Neural progenitor cell (in vitro differentiated cells): Measurements from ENCODE around the gene CNGA2. TPM values are rescaled to one million over a fixed set of nuclear protein-coding genes. Genes with fewer than 3 reads are reported as not detected.

Source experiments
- DNase-seq: peaks from one replicate; pipeline ENCODE4 v3.0.0-alpha.2; 2016; ENCODE audit warnings: low spot score
- H2AFZ ChIP-seq: fragments of 200-600 bp; sonication (generic); replicated peaks from 2 replicates; pipeline ENCODE4 v1.6.1; 2016; ENCODE audit warnings: antibody characterized with exemption
- H3F3A ChIP-seq: fragments of 200-600 bp; sonication (generic); 2 replicates; pipeline ENCODE4 v1.6.1; 2016; ENCODE audit warnings: antibody characterized with exemption, low read depth
- H3K27ac ChIP-seq: fragments of 200-600 bp; sonication (generic); 2 replicates; pipeline ENCODE4 v1.5.1; 2016; ENCODE audit warnings: mild to moderate bottlenecking
- H3K27me3 ChIP-seq: fragments of 200-600 bp; sonication (generic); 2 replicates; pipeline ENCODE4 v1.6.1; 2016; ENCODE audit warnings: mild to moderate bottlenecking, moderate library complexity
- H3K36me3 ChIP-seq: fragments of 200-600 bp; sonication (generic); 2 replicates; pipeline ENCODE4 v1.5.1; 2016
- H3K4me1 ChIP-seq: fragments of 200-600 bp; sonication (generic); 2 replicates; pipeline ENCODE4 v1.6.1; 2016; ENCODE audit warnings: mixed run types
- H3K4me2 ChIP-seq: fragments of 200-600 bp; sonication (generic); 2 replicates; pipeline ENCODE4 v1.6.1; 2016
- H3K4me3 ChIP-seq: fragments of 200-600 bp; sonication (generic); 2 replicates; pipeline ENCODE4 v1.5.1; 2016
- H3K79me2 ChIP-seq: fragments of 200-600 bp; sonication (generic); 2 replicates; pipeline ENCODE4 v1.6.1; 2016; ENCODE audit warnings: low read depth
- H3K9ac ChIP-seq: fragments of 200-600 bp; sonication (generic); 2 replicates; pipeline ENCODE4 v1.6.1; 2016
- H3K9me3 ChIP-seq: fragments of 200-600 bp; sonication (generic); 2 replicates; pipeline ENCODE4 v1.5.1; 2016; ENCODE audit warnings: low read depth
- H4K20me1 ChIP-seq: fragments of 200-600 bp; sonication (generic); 2 replicates; pipeline ENCODE4 v1.6.1; 2016; ENCODE audit warnings: low read depth
- H3K27ac Mint-ChIP-seq: 3 replicates; pipeline ENCODE4 v1.8.0; 2021; ENCODE audit warnings: mixed read lengths
- H3K27me3 Mint-ChIP-seq: 2 replicates; pipeline ENCODE4 v1.8.0; 2022; ENCODE audit warnings: low read depth, mild to moderate bottlenecking, inconsistent platforms, moderate library complexity, mixed read lengths; ENCODE audit not compliant: insufficient read depth
- H3K36me3 Mint-ChIP-seq: 3 replicates; pipeline ENCODE4 v1.8.0; 2021; ENCODE audit warnings: mixed read lengths
- H3K4me1 Mint-ChIP-seq: 3 replicates; pipeline ENCODE4 v1.8.0; 2021; ENCODE audit warnings: mixed read lengths
- H3K4me3 Mint-ChIP-seq: 3 replicates; pipeline ENCODE4 v1.8.0; 2021; ENCODE audit warnings: mild to moderate bottlenecking, moderate library complexity, mixed read lengths
- H3K9me3 Mint-ChIP-seq: 3 replicates; pipeline ENCODE4 v1.8.0; 2020; ENCODE audit warnings: mixed read lengths
- EZH2 ChIP-seq: fragments of 200-600 bp; sonication (generic); IDR thresholded peaks from 2 replicates; pipeline ENCODE4 v1.6.1; 2017; ENCODE audit warnings: antibody characterized with exemption, mild to moderate bottlenecking, moderate library complexity
- EZH2phosphoT487 ChIP-seq: fragments of 200-600 bp; sonication (generic); IDR thresholded peaks from 2 replicates; pipeline ENCODE4 v1.6.1; 2017; ENCODE audit warnings: antibody characterized with exemption
- total RNA-seq: library from RNA; depleted of rRNA; stranded (reverse); fragments of >200 nt; gene quantifications from 2 replicates; pipeline ENCODE4 v1.2.3, GENCODE V29; 2015; ENCODE audit warnings: low replicate concordance
- TF ChIP-seq, protein P1 (sequence below): fragments of 200-600 bp; sonication (generic); IDR thresholded peaks from 2 replicates; pipeline ENCODE4 v1.5.1; 2017; ENCODE audit warnings: antibody characterized with exemption, mild to moderate bottlenecking

The CNGA2 gene
- total RNA-seq, 1 donor from 2014 or later: not detected

DNA sequence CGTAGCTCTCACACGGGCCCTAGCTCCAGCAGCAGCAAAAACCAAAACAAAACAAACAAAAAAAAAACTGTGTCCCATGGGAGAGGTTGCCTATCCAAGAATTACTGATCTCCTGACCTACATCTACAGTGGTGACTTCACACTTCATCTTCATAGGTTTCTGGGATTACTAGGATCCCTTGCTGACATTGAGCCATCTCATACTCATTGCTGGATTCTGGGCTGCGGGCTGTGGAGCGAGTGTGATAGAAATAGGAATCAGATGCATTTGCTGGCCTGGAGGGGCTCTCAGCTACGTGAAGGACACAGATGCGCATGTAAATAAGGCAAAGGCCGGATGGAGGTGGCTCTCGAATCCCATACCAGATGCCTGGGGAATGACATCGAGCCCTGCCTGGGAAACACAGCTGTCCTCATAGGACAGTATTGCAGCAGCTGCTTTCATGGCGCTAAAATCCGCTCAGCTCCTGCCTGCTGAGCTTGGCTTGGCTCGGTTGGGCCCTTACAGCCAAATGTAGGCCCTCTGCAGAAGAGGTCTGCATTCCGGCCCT lies 41.7 kb downstream of the CNGA2 start:
- no peaks in the 10 kb centered on the region for H3K79me2 ChIP-seq
- DNase-seq: no peak
- no peak overlapping the region for H3K4me3 ChIP-seq
- H2AFZ ChIP-seq: no peak overlapping the region
- H4K20me1 ChIP-seq: no peaks in the 10 kb centered on the region
- H3F3A ChIP-seq: no peaks in the 10 kb centered on the region
- H3K9ac ChIP-seq: no peak overlapping the region
- H3K27me3 ChIP-seq: no peaks in the 10 kb centered on the region
- Mint-ChIP-seq H3K27me3 (peaks cover 2% of the 10 kb centered on the region), H3K4me1 (no peaks in the 10 kb centered on the region), H3K36me3 (no peaks in the 10 kb centered on the region), H3K4me3 (no peak overlapping the region), H3K27ac (no peak overlapping the region), H3K9me3 (peaks cover 11% of the 10 kb centered on the region)
- no peaks in the 10 kb centered on the region for H3K9me3 ChIP-seq
- H3K27ac ChIP-seq: no peak overlapping the region
- H3K4me2 ChIP-seq: no peak overlapping the region
- no peaks in the 10 kb centered on the region for H3K4me1 ChIP-seq
- no peak for TF ChIP-seq EZH2
- TF ChIP-seq, protein P1, sequence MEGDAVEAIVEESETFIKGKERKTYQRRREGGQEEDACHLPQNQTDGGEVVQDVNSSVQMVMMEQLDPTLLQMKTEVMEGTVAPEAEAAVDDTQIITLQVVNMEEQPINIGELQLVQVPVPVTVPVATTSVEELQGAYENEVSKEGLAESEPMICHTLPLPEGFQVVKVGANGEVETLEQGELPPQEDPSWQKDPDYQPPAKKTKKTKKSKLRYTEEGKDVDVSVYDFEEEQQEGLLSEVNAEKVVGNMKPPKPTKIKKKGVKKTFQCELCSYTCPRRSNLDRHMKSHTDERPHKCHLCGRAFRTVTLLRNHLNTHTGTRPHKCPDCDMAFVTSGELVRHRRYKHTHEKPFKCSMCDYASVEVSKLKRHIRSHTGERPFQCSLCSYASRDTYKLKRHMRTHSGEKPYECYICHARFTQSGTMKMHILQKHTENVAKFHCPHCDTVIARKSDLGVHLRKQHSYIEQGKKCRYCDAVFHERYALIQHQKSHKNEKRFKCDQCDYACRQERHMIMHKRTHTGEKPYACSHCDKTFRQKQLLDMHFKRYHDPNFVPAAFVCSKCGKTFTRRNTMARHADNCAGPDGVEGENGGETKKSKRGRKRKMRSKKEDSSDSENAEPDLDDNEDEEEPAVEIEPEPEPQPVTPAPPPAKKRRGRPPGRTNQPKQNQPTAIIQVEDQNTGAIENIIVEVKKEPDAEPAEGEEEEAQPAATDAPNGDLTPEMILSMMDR: no peak
- TF ChIP-seq EZH2phosphoT487: no peak
- H3K36me3 ChIP-seq: no peaks in the 10 kb centered on the region

- Histone ChIP-seq H2AFZ (no peak overlapping the region), H3K4me3 (no peak overlapping the region), H3K4me2 (no peak overlapping the region), H3K9ac (no peak overlapping the region), H3K79me2 (no peaks in the 10 kb centered on the region), H4K20me1 (no peaks in the 10 kb centered on the region), H3K27me3 (no peaks in the 10 kb centered on the region), H3K9me3 (no peaks in the 10 kb centered on the region), H3K27ac (no peak overlapping the region), H3K4me1 (no peaks in the 10 kb centered on the region), H3F3A (no peaks in the 10 kb centered on the region), H3K36me3 (no peaks in the 10 kb centered on the region)
- no peak overlapping the region for H3K4me3 Mint-ChIP-seq
- no peaks in the 10 kb centered on the region for H3K4me1 Mint-ChIP-seq
- H3K36me3 Mint-ChIP-seq: no peaks in the 10 kb centered on the region
- no peak for DNase-seq
- TF ChIP-seq EZH2 (no peak), EZH2phosphoT487 (no peak)
- TF ChIP-seq, protein P1: no peak
- H3K9me3 Mint-ChIP-seq: peaks cover 12% of the 10 kb centered on the region
- peaks cover 2% of the 10 kb centered on the region for H3K27me3 Mint-ChIP-seq
- H3K27ac Mint-ChIP-seq: no peak overlapping the region
Observed at GRCh38 chrX:151776936-151777335, 42.4 kb downstream of the CNGA2 start.

DNA sequence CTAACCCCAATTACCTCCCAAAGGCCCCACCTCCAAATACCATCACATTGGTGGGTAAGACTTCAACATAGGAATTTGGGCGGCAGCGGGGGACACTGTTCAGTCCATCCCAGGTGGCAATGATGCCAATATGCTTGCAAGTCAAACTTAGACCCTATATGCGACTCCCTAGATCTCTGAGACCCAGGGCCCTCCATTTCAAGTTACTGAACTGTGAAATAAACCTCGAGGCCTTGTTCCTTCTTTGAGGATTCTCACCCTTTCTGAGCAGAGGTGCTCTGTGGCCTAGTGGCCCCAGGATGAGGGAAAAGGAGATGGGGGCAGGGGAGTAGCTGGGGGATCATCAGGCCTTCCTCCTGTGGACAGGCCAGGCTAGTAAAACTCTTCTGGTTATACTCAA lies 44.7 kb downstream of the CNGA2 start:
- peaks cover 12% of the 10 kb centered on the region for H3K9me3 Mint-ChIP-seq
- H3K27me3 Mint-ChIP-seq: peaks cover 2% of the 10 kb centered on the region
- no peaks in the 10 kb centered on the region for H3K4me1 ChIP-seq
- H3K36me3 ChIP-seq: no peaks in the 10 kb centered on the region
- no peak overlapping the region for H3K4me2 ChIP-seq
- H3K79me2 ChIP-seq: no peaks in the 10 kb centered on the region
- H3K9me3 ChIP-seq: no peaks in the 10 kb centered on the region
- H4K20me1 ChIP-seq: no peaks in the 10 kb centered on the region
- H3K27ac ChIP-seq: no peak overlapping the region
- H3K27me3 ChIP-seq: no peaks in the 10 kb centered on the region
- no peaks in the 10 kb centered on the region for H3K36me3 Mint-ChIP-seq
- DNase-seq: no peak
- no peak overlapping the region for H2AFZ ChIP-seq
- no peak overlapping the region for H3K4me3 Mint-ChIP-seq
- H3F3A ChIP-seq: no peaks in the 10 kb centered on the region
- no peaks in the 10 kb centered on the region for H3K4me1 Mint-ChIP-seq
- no peak overlapping the region for H3K4me3 ChIP-seq
- TF ChIP-seq, protein P1: no peak
- no peak for TF ChIP-seq EZH2
- TF ChIP-seq EZH2phosphoT487: no peak
- no peak overlapping the region for H3K27ac Mint-ChIP-seq
- no peak overlapping the region for H3K9ac ChIP-seq
